ENCODE measurements around the gene TFAP2D.

GRCh38 chr6:50804283-50804682, 91.0 kb downstream of the TFAP2D start:
- no peak for TF ChIP-seq POLR2A (IDR thresholded peaks at IDR 0.05)
- TF ChIP-seq CTCF (IDR thresholded peaks at IDR 0.05): no peak

Measured in lower leg skin (tissue), 3 donors.